ENCODE data around the gene MRC2. TPM values are rescaled to one million over a fixed set of nuclear protein-coding genes. Genes with fewer than 3 reads are reported as not detected.

The MRC2 gene
- total RNA-seq, 1 experiment from 2014 or later: 10.7 TPM

DNA sequence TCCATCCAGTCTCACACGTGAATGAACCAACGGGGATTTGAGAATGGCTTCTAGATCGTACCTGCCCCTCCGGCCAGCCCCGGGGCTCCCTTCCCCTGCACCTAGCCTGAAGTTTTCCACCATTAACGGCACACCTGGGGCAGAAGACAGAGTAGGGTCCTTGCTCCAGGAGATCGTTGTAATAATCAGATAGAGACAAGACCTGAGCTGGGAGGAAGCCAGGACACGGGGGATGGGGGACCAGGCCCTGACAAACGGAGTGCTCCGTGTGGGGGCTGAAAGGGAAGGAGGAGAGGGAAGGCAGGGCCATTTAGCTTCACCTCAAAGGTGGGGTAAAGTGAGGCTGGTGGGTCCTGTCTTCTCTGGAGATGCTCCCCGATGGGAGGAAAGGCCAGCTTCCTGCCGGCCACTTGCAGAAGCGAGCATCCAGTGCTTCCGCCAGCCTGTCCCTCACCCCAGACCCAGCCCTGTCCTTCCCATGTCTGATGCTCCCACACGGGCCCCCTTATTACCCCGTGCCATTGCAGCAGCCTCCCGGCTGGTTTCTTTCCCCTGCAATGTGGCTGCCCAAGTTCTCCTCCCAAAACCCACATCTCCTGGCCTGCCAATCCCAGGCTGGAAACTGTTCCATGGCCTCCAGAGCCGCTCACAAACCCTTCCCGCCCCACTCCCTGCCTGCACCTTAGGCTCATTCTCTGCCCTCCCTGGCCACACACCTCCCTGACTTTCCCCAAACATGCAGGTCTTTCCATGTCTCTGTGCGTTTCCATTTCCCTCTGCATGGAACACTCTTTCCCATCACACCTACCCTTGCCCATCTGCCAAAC, 79.3 kb downstream of the MRC2 start:
- Histone ChIP-seq H3K9me3 (ENCODE audit: control insufficient read depth in 1 of 2, insufficient read depth in 1 of 2, low read depth in 1 of 2, low read length in 2 of 2) (peaks cover 4 to 24% of the 10 kb centered on the region in 2 experiments; a peak in 2 of 4 replicates), H3K36me3 (ENCODE audit: control insufficient read depth in 1 of 2, insufficient read depth in 2 of 2, low read length in 2 of 2) (no peaks in the 10 kb centered on the region), H3K27ac (ENCODE audit: low read depth, low read length) (no peak overlapping the region), H3K27me3 (ENCODE audit: insufficient read depth, low read length) (no peaks in the 10 kb centered on the region), H3K4me1 (ENCODE audit: control insufficient read depth in 1 of 2, insufficient read depth in 2 of 2, low read length in 2 of 2) (peaks cover 18 to 32% of the 10 kb centered on the region in 2 experiments), H3K4me2 (ENCODE audit: low read length) (no peak overlapping the region), H4K20me1 (ENCODE audit: insufficient read depth) (no peaks in the 10 kb centered on the region), H3K9me2 (ENCODE audit: insufficient read depth) (no peaks in the 10 kb centered on the region), H3K4me3 (replicated peaks in 1 of 2; ENCODE audit: low read depth in 1 of 2, low read length in 2 of 2) (no peak overlapping the region), H2AFZ (ENCODE audit: low read depth, low read length, poor library complexity, severe bottlenecking) (no peak overlapping the region), H3K79me2 (ENCODE audit: insufficient read depth, low read length) (no peaks in the 10 kb centered on the region), H3K9ac (ENCODE audit: low read length) (no peak overlapping the region)
- ATAC-seq: no peak
- intact Hi-C loops (cut with micrococcal nuclease): no loop called here
- ChIA-PET CTCF (no interaction called here), RAD21 (ENCODE audit: low non-redundant PET in 1 of 2, low total read pairs in 2 of 2, uncharacterized antibody in 2 of 2, unreplicated experiment in 2 of 2) (no interaction called here), POLR2A (no interaction called here)
- no TSS peak for BruUV-seq (replicated peaks)
- no peak for DNase-seq (ENCODE audit: low read depth, low spot score)
- TF ChIP-seq FOSL1 (IDR thresholded peaks at IDR 0.05; ENCODE audit: low read depth): no peak

DNA sequence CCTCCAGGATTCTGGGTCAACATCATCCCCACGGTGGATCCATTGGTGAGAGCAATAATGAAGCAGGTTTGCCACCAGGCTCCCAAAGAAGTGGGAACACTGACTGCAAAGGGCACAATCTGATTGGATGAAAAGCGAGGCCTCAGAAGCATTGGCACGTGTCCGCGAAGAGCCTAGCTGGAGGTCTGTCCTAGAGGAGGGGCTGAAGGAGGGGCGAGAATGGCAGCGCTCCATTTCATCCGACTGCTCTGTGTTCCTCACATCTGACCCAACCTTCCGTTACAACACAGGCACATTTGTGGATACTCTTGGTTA, 79.9 kb downstream of the MRC2 start:
- Histone ChIP-seq H2AFZ (ENCODE audit: low read depth, low read length, poor library complexity, severe bottlenecking) (no peak overlapping the region), H3K27ac (ENCODE audit: low read depth, low read length) (no peak overlapping the region), H3K4me3 (replicated peaks in 1 of 2; ENCODE audit: low read depth in 1 of 2, low read length in 2 of 2) (no peak overlapping the region), H3K27me3 (ENCODE audit: insufficient read depth, low read length) (no peaks in the 10 kb centered on the region), H3K4me2 (ENCODE audit: low read length) (no peak overlapping the region), H3K4me1 (ENCODE audit: control insufficient read depth in 1 of 2, insufficient read depth in 2 of 2, low read length in 2 of 2) (peaks cover 18 to 32% of the 10 kb centered on the region in 2 experiments), H3K9me3 (ENCODE audit: control insufficient read depth in 1 of 2, insufficient read depth in 1 of 2, low read depth in 1 of 2, low read length in 2 of 2) (peaks cover 4 to 24% of the 10 kb centered on the region in 2 experiments; a peak in 2 of 4 replicates), H3K9ac (ENCODE audit: low read length) (no peak overlapping the region), H3K9me2 (ENCODE audit: insufficient read depth) (no peaks in the 10 kb centered on the region), H3K79me2 (ENCODE audit: insufficient read depth, low read length) (no peaks in the 10 kb centered on the region), H3K36me3 (ENCODE audit: control insufficient read depth in 1 of 2, insufficient read depth in 2 of 2, low read length in 2 of 2) (no peaks in the 10 kb centered on the region), H4K20me1 (ENCODE audit: insufficient read depth) (no peaks in the 10 kb centered on the region)
- ATAC-seq: no peak
- DNase-seq (ENCODE audit: low read depth, low spot score): no peak
- no TSS peak for BruUV-seq (replicated peaks)
- ChIA-PET RAD21 (ENCODE audit: low non-redundant PET in 1 of 2, low total read pairs in 2 of 2, uncharacterized antibody in 2 of 2, unreplicated experiment in 2 of 2) (no interaction called here), CTCF (no interaction called here), POLR2A (no interaction called here)
- intact Hi-C loops (cut with micrococcal nuclease): no loop called here
- no peak for TF ChIP-seq POLR2AphosphoS5 (IDR thresholded peaks at IDR 0.05; ENCODE audit: low read depth, low read length)
